Activated T-cell treated with anti-CD3 and anti-CD28 coated beads, Interleukin-2, amount 50 U/mL, for 72 hours (primary cell): ENCODE data around the gene MRPL4. TPM values are rescaled to one million over a fixed set of nuclear protein-coding genes. Genes with fewer than 3 reads are reported as not detected.

Experiments used
- ATAC-seq, 2 donors: fragments of 150-1000 bp; cut with Tn5 transposase; replicated peaks in 1 of 2; 2 replicates each; pipeline ENCODE4 v1.10.0; 2021; ENCODE audit warnings: moderate library complexity in 2 of 2, mild to moderate bottlenecking in 1 of 2
- DNase-seq, 2 donors: peaks; one replicate each; pipeline ENCODE4 v3.0.0; 2021 to 2022; ENCODE audit warnings: mixed read lengths in 1 of 2
- H3K27ac Mint-ChIP-seq: one replicate; pipeline ENCODE4 v1.8.0; 2022; ENCODE audit warnings: mild to moderate bottlenecking, moderate library complexity, mixed read lengths
- H3K27me3 Mint-ChIP-seq: one replicate; pipeline ENCODE4 v1.8.0; 2022; ENCODE audit warnings: low read depth, mixed read lengths
- H3K36me3 Mint-ChIP-seq, 2 donors: one replicate each; pipeline ENCODE4 v1.8.0; 2022; ENCODE audit warnings: mixed read lengths in 2 of 2, mild to moderate bottlenecking in 1 of 2; ENCODE audit not compliant: insufficient read depth in 2 of 2
- H3K4me1 Mint-ChIP-seq: one replicate; pipeline ENCODE4 v1.8.0; 2022; ENCODE audit warnings: low read depth, mixed read lengths
- H3K4me3 Mint-ChIP-seq, 2 donors: one replicate each; pipeline ENCODE4 v1.8.0; 2022; ENCODE audit warnings: mild to moderate bottlenecking in 2 of 2, mixed read lengths in 2 of 2, moderate library complexity in 2 of 2
- H3K9me3 Mint-ChIP-seq, 2 donors: one replicate each; pipeline ENCODE4 v1.8.0; 2022; ENCODE audit warnings: mixed read lengths in 2 of 2
- total RNA-seq, 2 donors: library from RNA; stranded (reverse); gene quantifications; one replicate each; pipeline ENCODE4 v1.2.3, GENCODE V29; 2022

The MRPL4 gene
- total RNA-seq, 2 donors from 2014 or later: 83.2 to 93.6 TPM

DNA sequence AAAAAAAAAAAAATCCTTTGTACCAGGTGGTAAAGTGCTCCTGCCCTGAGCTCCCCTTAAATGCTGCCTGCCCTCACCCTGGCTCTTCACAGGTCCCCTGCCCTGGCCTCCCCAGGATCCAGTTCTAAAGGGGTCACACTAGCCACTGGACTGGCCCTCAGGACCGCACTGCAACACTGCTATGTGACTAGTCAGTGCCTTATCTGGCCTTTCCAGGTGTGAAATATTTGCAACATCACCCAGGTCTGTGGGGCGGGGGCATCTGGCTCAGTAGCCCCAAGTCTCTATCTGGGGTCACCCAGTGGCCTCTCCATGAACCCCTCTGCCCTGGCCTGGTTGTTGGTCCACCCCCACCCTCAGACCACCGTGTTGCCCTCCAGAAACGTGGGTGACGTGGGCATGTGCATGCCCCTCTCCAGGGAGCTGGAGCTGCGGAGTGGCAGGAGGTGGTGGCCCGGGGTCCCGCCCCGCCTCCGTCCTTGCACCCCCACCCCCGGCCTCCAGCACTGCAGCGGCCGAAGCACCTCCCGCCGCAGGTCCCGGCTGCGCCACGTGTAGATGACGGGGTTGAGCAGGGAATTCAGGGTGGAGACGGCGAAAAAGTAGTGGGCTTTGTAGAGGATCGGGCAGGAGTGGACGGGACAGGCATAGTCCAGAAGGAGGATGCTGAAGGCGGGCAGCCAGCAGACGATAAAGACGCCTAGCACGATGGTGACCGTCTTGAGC is 28.4 kb upstream of the MRPL4 start:
- no peak for DNase-seq
- ATAC-seq: no peak
- Mint-ChIP-seq H3K4me3 (no peak overlapping the region), H3K27me3 (no peaks in the 10 kb centered on the region), H3K9me3 (no peaks in the 10 kb centered on the region), H3K4me1 (peaks cover 9% of the 10 kb centered on the region), H3K36me3 (peaks cover 0 to 3% of the 10 kb centered on the region in 2 donors), H3K27ac (no peak overlapping the region)

DNA sequence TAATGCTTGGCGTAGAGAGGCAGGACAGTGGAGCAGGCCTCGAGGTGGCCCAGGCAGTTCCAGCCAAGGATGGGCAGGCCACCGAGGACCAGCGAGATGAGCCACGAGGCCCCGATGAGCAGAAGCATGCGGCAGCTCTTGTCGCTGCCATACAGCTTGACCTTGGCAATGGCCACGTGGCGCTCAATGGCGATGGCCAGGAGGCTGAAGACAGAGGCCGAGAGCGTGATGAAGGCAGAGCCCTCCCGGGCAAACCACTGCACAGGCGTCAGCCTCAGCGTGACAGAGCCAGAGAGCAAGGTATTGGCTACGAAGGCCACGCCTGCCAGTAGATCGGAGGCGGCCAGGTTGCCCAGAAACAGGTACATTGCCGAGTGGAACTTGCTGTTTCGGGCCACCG is 27.7 kb upstream of the MRPL4 start:
- ATAC-seq (no peak), DNase-seq (no peak)
- peaks cover 0 to 3% of the 10 kb centered on the region in 2 donors for H3K36me3 Mint-ChIP-seq
- no peaks in the 10 kb centered on the region for H3K27me3 Mint-ChIP-seq
- no peak overlapping the region for H3K4me3 Mint-ChIP-seq
- H3K27ac Mint-ChIP-seq: no peak overlapping the region
- no peaks in the 10 kb centered on the region for H3K9me3 Mint-ChIP-seq
- peaks cover 11% of the 10 kb centered on the region for H3K4me1 Mint-ChIP-seq

DNA sequence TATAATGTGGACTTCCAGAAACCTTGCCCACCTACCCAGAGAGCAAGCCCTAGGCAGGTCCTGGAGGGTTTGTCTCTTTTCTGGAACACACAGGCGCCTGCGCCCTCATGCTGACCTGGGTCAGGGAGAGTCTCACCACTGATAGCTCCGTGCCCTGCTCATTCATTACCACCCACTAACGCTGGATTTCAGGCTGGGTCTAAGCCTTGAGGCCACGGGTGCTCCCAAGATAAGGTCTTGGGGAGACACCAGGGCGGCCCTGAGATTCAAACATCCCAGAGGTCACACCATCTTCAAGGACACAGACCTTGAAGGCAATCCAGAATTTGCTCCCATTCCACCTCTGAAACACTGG is 26.0 kb upstream of the MRPL4 start:
- H3K27ac Mint-ChIP-seq: no peak overlapping the region
- ATAC-seq: no peak
- no peaks in the 10 kb centered on the region for H3K27me3 Mint-ChIP-seq
- H3K4me1 Mint-ChIP-seq: peaks cover 21% of the 10 kb centered on the region
- no peak overlapping the region for H3K4me3 Mint-ChIP-seq
- H3K36me3 Mint-ChIP-seq: peaks cover 0 to 3% of the 10 kb centered on the region in 2 donors
- no peak for DNase-seq
- no peaks in the 10 kb centered on the region for H3K9me3 Mint-ChIP-seq

DNA sequence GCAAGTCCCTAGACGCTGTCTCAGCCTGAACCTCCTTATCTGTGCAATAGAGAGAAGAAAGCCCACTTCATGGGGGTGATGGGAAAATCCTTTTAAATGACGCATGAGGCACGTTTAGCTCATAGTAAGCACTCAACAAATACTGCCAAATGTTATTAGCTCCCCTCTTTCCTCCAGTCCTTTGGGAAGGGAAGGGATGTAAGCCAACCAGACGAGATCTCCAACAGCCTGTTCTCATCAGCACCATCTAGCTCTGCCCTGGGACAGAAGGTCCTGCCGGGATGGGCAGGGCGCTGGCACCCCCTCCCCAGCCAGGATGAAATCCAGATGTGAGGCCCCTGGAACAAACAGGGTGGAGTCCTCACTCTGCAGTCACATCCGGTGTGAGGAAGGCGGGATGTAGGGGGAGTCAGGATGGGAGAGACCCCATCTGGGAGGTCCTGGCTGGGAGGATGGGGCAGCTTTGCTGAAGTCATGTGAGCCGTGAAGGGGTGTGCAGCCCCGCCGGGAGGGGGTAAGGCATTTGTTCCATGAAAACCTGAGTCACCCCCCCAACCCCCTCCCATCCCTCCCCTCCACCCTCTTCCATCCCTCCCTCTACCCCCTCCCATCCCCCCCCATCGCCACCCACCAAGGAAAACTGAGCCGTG is 25.5 kb upstream of the MRPL4 start:
- Mint-ChIP-seq H3K9me3 (no peaks in the 10 kb centered on the region), H3K4me3 (no peak overlapping the region), H3K27ac (no peak overlapping the region), H3K4me1 (peaks cover 21% of the 10 kb centered on the region), H3K36me3 (peaks cover 0 to 3% of the 10 kb centered on the region in 2 donors), H3K27me3 (no peaks in the 10 kb centered on the region)
- ATAC-seq (no peak), DNase-seq (no peak)

DNA sequence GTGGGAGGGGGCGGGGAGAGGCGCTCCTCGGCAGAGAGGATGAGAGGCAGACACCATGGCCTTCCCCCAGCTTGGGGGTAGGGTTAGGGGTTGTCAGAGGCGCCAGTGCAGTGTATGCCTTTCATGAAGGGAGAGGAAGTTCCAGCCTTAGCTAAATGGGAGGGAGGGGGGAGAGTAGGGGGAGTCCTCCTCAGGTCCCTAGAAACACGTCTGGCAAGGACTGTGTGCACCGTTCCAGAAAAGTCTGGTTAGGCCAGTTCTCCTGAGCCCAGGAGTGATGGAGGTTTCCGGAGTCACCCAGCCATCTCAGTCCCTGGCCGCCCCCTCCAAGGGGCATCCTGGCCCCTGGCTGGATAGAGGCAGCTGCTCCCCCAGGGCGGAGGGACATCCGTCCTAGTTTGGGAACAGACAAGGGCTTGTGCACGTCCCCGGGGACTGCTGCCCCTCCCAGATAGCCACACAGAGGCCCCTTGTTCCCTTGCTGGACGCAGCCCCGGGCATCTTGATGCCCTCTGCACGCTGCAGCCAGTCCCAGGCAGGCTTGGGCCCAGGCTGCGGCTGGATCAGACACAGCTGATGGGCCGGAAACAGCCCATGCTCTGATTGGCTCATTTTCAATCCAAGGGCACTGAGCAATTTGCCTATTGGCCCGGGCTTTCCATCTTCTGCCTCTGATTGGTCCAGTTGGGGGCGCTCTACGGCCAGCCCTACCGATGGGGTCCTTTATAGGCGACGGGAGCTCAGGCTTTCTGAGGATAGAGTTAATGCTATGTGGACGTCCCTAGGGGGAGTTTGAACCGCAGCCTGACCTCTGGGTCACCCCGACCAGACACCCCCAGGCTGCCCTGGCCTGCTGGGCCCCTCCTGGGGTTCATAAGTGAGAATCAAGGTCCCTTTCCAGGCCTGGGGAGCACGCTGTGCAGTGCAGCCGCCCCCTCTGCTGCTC is 24.7 kb upstream of the MRPL4 start:
- peaks cover 21% of the 10 kb centered on the region for H3K4me1 Mint-ChIP-seq
- no peak overlapping the region for H3K27ac Mint-ChIP-seq
- H3K27me3 Mint-ChIP-seq: no peaks in the 10 kb centered on the region
- ATAC-seq (no peak), DNase-seq (no peak)
- H3K9me3 Mint-ChIP-seq: no peaks in the 10 kb centered on the region
- H3K36me3 Mint-ChIP-seq: peaks cover 0 to 3% of the 10 kb centered on the region in 2 donors
- no peak overlapping the region for H3K4me3 Mint-ChIP-seq

DNA sequence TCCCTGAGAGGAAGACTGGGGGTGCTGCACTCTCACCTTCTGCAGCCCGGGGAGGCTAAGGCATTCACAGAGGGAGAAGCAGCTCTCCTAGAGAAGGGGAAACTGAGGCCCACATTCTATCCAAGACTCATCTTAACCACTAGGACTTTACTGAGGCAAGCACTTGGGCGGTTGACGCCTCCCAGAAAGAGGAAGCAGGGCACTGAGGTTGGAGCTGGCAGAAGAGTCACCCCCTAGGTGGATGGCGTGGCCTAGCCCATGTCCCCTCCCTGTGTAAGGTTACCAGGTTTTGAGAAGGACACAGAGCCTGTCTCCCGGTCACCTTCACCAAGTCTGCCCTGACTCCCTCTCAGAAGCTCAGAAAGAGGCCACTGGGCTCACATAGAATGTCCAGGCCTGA is 23.6 kb upstream of the MRPL4 start:
- H3K27ac Mint-ChIP-seq: no peak overlapping the region
- ATAC-seq (no peak), DNase-seq (no peak)
- no peak overlapping the region for H3K4me3 Mint-ChIP-seq
- peaks cover 21% of the 10 kb centered on the region for H3K4me1 Mint-ChIP-seq
- H3K27me3 Mint-ChIP-seq: no peaks in the 10 kb centered on the region
- H3K9me3 Mint-ChIP-seq: no peaks in the 10 kb centered on the region
- H3K36me3 Mint-ChIP-seq: no peaks in the 10 kb centered on the region

DNA sequence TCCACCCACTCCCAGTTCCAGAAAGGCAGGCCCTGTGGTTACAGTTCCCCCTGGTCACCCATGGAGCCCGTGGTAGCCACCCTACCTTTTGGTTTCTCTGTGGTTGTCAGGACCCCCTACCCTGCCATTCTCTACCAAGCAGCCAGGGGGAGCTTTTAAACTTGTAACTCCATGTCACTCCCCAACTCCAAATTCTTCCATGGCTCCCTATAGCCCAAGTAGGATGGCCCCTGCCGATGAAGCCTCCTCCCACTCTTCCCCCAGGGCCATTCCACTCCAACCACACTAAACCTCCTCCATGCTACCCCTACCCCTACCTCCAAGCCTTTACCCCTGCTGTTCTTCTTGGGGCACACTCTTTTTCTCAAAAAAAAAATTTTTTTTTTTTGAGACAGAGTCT is 23.1 kb upstream of the MRPL4 start:
- peak overlapping the region; percentile 40 to 76 for H3K4me3 Mint-ChIP-seq

DNA sequence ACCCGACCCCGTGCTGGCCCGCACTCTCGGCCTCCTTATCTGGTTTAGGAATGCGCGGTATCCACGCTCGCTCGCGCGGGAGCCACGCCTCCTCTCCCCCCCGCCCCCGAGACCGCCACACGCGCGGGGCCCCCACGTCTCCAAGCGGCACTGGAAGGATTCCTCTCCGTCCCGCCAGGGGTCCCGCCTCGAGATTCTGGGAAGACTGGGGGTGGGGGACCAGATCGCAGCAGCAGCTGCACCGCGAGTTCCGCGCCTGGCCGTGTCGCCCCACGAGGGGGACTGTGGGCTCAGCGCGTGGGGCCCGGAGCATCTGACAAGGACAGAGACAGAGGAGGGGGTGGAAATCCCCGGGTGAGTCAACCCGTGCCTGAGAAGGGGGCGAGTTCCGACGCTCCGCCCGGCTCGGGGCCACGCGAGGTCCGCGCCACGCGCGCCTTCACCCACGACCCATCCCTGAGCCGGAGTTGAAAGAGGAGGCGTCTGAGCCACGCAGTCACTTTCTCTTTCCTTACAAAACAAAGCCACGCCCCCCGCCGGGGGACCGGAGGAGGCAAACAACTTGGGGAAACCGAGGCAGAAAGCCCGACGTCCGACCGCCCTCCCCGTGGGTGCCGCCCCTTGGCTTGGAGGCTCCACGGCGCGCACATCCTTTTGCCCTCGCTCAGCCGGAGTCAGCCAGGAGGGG is 21.7 kb upstream of the MRPL4 start:
- Mint-ChIP-seq H3K4me1 (peaks cover 21% of the 10 kb centered on the region), H3K9me3 (no peaks in the 10 kb centered on the region), H3K27me3 (no peaks in the 10 kb centered on the region), H3K4me3 (peak overlapping the region; percentile 93), H3K27ac (peak overlapping the region; percentile 42), H3K36me3 (no peaks in the 10 kb centered on the region)
- peak; percentile 68 to 69 for DNase-seq
- ATAC-seq: peak; percentile 71 to 73

More for the DNA sequence above, 23.1 kb upstream of the MRPL4 start:
- DNase-seq: peak; percentile 40 to 47
- Mint-ChIP-seq H3K36me3 (no peaks in the 10 kb centered on the region), H3K27ac (peak overlapping the region; percentile 73), H3K4me1 (peaks cover 21% of the 10 kb centered on the region), H3K9me3 (no peaks in the 10 kb centered on the region), H3K27me3 (no peaks in the 10 kb centered on the region)
- no peak for ATAC-seq

DNA sequence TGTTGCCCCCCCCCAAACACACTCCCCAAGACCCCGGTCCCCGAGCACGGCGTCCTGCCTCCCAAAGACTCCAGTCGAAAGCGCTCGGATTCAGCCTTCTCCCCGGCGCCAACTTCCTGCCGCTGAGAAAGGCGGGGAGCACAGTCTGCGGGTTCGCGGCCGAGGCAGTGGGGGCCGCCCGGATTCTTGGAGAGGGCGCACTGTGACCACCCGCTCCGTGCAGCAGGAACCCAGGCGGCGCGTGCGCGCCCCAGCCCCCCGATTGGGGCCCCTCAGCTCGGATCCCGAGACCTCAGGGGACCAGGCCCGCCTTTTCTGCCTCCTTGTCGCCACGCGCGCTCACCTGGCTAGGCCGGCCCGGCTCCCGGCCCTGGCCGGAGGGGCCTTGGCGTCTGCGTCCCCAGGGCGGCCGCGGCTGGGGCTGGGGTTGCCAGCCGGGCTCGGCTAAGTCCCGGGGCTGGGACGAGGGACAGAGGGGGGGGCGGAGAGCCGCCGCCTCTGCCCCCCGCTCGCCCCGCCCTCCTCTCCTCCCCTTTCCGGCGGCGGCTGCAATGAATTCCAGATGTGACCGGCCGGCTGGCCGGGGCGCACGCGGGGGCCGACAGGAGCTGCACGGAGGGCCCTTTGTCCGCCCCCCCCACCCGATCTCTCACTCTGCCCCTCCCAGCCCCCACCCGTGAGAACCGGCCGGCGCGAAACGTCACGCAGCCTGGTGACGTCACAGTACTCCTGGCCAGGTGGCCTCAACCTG is 21.0 kb upstream of the MRPL4 start, which contains the start of gene S1PR2:
Gene S1PR2, minus strand, starts transcription at position 471 of the 751 bp plus-strand sequence. CDS start 6,426 bp downstream, outside the sequence.
- H3K4me1 Mint-ChIP-seq: peaks cover 24% of the 10 kb centered on the region
- no peaks in the 10 kb centered on the region for H3K9me3 Mint-ChIP-seq
- no peaks in the 10 kb centered on the region for H3K27me3 Mint-ChIP-seq
- peak within 1 kb of the TSS; percentile 93 for H3K4me3 Mint-ChIP-seq
- no peaks in the 10 kb centered on the region for H3K36me3 Mint-ChIP-seq
- DNase-seq (peak; percentile 75 to 79), ATAC-seq (peak; percentile 70 to 74)
- H3K27ac Mint-ChIP-seq: peak within 1 kb of the TSS; percentile 42

DNA sequence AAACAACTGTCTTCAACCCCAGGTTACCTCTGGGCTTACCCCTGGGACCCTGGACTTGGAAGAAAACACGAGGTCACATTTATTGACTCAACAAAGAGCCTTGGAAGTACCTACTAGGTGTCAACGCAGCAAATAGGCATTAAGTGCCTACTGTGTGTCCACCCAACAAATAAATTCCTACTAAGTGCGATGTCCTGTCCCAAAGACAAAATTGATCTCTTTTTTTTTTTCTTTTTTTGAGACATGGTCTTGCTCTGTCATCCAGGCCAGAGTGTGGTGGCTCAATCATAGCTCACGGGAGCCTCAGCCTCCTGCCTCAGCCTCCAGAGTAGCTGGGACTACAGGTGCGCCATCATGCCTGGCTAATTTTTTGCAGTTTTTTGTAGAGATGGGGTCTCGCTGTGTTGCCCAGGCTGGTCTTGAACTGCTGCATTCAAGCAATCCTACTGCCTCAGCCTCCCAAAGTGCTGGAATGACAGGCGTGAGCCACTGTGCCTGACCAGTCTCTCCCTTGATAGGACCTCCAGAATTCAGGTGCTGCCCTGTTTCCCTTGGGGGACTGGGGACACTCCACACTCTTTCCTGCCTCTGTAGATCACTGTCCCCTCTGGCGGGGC is 20.3 kb upstream of the MRPL4 start:
- ATAC-seq (no peak), DNase-seq (no peak)
- H3K4me3 Mint-ChIP-seq: peak overlapping the region; percentile 93
- H3K4me1 Mint-ChIP-seq: peaks cover 31% of the 10 kb centered on the region
- H3K27me3 Mint-ChIP-seq: no peaks in the 10 kb centered on the region
- no peaks in the 10 kb centered on the region for H3K9me3 Mint-ChIP-seq
- H3K36me3 Mint-ChIP-seq: peaks cover 0 to 2% of the 10 kb centered on the region in 2 donors
- no peak overlapping the region for H3K27ac Mint-ChIP-seq

DNA sequence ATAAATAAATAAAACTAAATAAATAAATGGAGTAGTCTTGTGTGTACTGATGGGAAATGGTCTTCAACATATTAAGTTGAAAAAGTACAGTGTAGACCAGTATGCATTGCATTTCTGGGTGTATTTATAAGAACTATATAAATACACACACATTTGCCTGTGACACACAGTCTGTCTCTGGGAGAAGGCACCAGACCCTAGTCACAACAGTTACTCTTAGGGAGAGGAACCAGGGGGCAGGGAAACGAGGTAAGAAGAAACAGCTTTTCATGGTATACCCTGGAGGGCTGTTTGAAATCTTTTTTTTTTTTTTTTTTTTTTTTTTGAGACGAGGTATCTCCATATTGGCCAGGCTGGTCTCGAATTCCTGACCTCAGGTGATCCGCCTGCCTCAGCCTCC is 18.1 kb upstream of the MRPL4 start:
- no peak for DNase-seq
- H3K27me3 Mint-ChIP-seq: no peaks in the 10 kb centered on the region
- H3K4me1 Mint-ChIP-seq: peaks cover 39% of the 10 kb centered on the region
- H3K4me3 Mint-ChIP-seq: no peak overlapping the region
- H3K9me3 Mint-ChIP-seq: no peaks in the 10 kb centered on the region
- no peak overlapping the region for H3K27ac Mint-ChIP-seq
- H3K36me3 Mint-ChIP-seq: peaks cover 0 to 2% of the 10 kb centered on the region in 2 donors
- no peak for ATAC-seq

DNA sequence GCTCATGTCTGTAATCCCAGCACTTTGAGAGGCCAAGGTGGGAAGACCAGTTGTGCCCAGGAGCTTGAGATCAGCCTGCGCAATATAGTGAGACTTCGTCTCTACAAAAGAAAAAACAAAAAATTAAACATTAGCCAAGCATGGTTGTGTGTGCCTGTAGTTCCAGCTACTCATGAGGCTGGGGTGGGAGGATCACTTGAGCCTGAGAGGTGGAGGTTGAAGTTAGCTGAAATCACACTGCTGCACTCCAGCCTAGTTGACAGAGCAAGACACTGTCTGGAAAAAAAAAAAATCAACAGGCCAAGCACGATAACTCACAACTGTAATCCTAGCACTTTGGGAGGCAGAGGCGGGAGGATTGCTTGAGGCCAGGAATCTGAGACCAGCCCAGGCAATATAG is 17.0 kb upstream of the MRPL4 start:
- H3K9me3 Mint-ChIP-seq: no peaks in the 10 kb centered on the region

More for the DNA sequence above, 17.0 kb upstream of the MRPL4 start:
- peak overlapping the region in 1 of 2 donors; percentile 100 for H3K4me3 Mint-ChIP-seq
- no peaks in the 10 kb centered on the region for H3K27me3 Mint-ChIP-seq
- ATAC-seq (no peak), DNase-seq (no peak)
- H3K4me1 Mint-ChIP-seq: peaks cover 37% of the 10 kb centered on the region
- peaks cover 0 to 2% of the 10 kb centered on the region in 2 donors for H3K36me3 Mint-ChIP-seq
- H3K27ac Mint-ChIP-seq: no peak overlapping the region
